ENCODE results near the gene TCEAL4. TPM values are rescaled to one million over a fixed set of nuclear protein-coding genes. Genes with fewer than 3 reads are reported as not detected.

TCEAL4 gene
- total and polyA plus RNA-seq, 2 experiments from 2014 or later, result 25.4 to 148 TPM

- TF ChIP-seq ETS1 (IDR thresholded peaks at IDR 0.05), result no peak
Measured at GRCh38 chrX:103550415-103551051, 34.8 kb upstream of the TCEAL4 start (continued).

GRCh38 chrX:103552236-103552635 is 33.1 kb upstream of the TCEAL4 start:
- Histone ChIP-seq H3K4me3 (no peak overlapping the region), H3K27ac (ENCODE audit: low read depth) (no peak overlapping the region), H3F3A (replicated peaks; ENCODE audit: low read depth) (no peaks in the 10 kb centered on the region), H3K9me2 (ENCODE audit: insufficient read depth) (no peaks in the 10 kb centered on the region), H4K20me1 (replicated peaks; ENCODE audit: insufficient read depth) (no peaks in the 10 kb centered on the region), H3K4me1 (ENCODE audit: insufficient read depth) (no peaks in the 10 kb centered on the region), H3K36me3 (ENCODE audit: insufficient read depth) (no peaks in the 10 kb centered on the region), H3K27me3 (ENCODE audit: insufficient read depth) (no peaks in the 10 kb centered on the region), H2AFZ (no peak overlapping the region), H3K79me2 (replicated peaks; ENCODE audit: insufficient read depth) (no peaks in the 10 kb centered on the region), H3K4me2 (no peak overlapping the region)
- DNase-seq (ENCODE audit: low spot score), result no peak
- Mint-ChIP-seq H3K36me3 (ENCODE audit: low read depth) (no peaks in the 10 kb centered on the region), H3K4me1 (no peaks in the 10 kb centered on the region; the same call in 2 of the 3 replicates), H3K27me3 (ENCODE audit: insufficient read depth, low read depth, poor library complexity) (peaks cover 3% of the 10 kb centered on the region), H3K27ac (no peak overlapping the region), H3K9me3 (no peaks in the 10 kb centered on the region), H3K4me3 (no peak overlapping the region)
- no peak for ATAC-seq
- TF ChIP-seq ZNF462 (CRISPR knock-in tag; IDR thresholded peaks at IDR 0.05) (no peak), ZNF114 (CRISPR knock-in tag; IDR thresholded peaks at IDR 0.05) (no peak), POLR2AphosphoS5 (IDR thresholded peaks at IDR 0.05; ENCODE audit: low read depth) (no peak), STAT1 (IDR thresholded peaks at IDR 0.05; ENCODE audit: unreplicated experiment) (no peak), CTCF (conservative IDR thresholded peaks at IDR 0.05; ENCODE audit: low read depth in 2 of 2) (no peak), EZH2phosphoT487 (IDR thresholded peaks at IDR 0.05; ENCODE audit: unreplicated experiment) (no peak)

Measured in GM23338 (cell line).